ENCODE data around the gene MAMSTR. TPM values are rescaled to one million over a fixed set of nuclear protein-coding genes. Genes with fewer than 3 reads are reported as not detected.

The MAMSTR gene
- total and polyA plus RNA-seq, 9 of the 15 experiments (the other 6 are each of a cell fraction or from before 2014, with no cell fraction given): 0.08 to 1.00 (median 0.40) TPM; not detected in 1

DNA sequence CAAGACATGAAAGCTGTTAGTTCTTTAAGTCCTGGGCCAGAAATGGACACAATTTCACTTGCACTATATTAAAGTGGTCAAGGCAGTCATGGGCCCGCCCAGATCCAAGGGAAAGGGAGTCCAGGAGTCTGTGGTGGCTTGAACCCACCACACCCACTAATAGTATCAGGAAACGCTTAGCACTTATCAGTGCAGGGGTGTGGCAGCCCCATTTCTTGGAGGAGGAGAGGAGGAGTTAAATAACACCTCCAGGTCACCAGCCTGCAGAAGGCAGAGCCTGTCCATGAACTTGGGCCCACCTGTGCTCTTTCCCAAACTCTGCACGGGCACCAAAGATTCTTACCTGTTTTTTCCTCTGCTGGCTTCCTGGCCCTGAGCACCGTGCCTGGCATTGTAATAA is 41.3 kb downstream of the MAMSTR start (continued):
- TF ChIP-seq HMG20B (CRISPR knock-in tag; IDR thresholded peaks at IDR 0.05) (no peak), CXXC5 (CRISPR knock-in tag; IDR thresholded peaks at IDR 0.05) (peak; percentile 57; the same call in 1 of the 2 replicates), POLR2A (conservative IDR thresholded peaks at IDR 0.05) (no peak), CREM (IDR thresholded peaks at IDR 0.05; ENCODE audit: low read depth) (peak; percentile 36; the same call in 1 of the 2 replicates), VEZF1 (CRISPR knock-in tag; IDR thresholded peaks at IDR 0.05) (peak; percentile 49), ZNF668 (CRISPR knock-in tag; IDR thresholded peaks at IDR 0.05) (no peak), FOXJ3 (CRISPR knock-in tag; IDR thresholded peaks at IDR 0.05) (no peak), NCOA4 (IDR thresholded peaks at IDR 0.05; ENCODE audit: partially characterized antibody) (no peak), SUPT5H (IDR thresholded peaks at IDR 0.05) (no peak), PTRF (tag; IDR thresholded peaks at IDR 0.05) (no peak), THRAP3 (IDR thresholded peaks at IDR 0.05; ENCODE audit: borderline replicate concordance) (no peak), RFX7 (CRISPR knock-in tag; IDR thresholded peaks at IDR 0.05) (no peak), CCAR2 (IDR thresholded peaks at IDR 0.05; ENCODE audit: low read depth, low read length) (no peak), KLF13 (tag; IDR thresholded peaks at IDR 0.05; ENCODE audit: borderline replicate concordance, low read depth) (peak; percentile 69; the same call in 1 of the 2 replicates), ZNF347 (CRISPR knock-in tag; IDR thresholded peaks at IDR 0.05; ENCODE audit: low read depth) (no peak), CTBP1 (IDR thresholded peaks at IDR 0.05; ENCODE audit: borderline replicate concordance) (peak; percentile 81), NCOA2 (IDR thresholded peaks at IDR 0.05; ENCODE audit: partially characterized antibody in 2 of 2) (no peak), CHD2 (IDR thresholded peaks at IDR 0.05; ENCODE audit: low read depth, low read length) (no peak)
- TF ChIP-seq, protein P1, sequence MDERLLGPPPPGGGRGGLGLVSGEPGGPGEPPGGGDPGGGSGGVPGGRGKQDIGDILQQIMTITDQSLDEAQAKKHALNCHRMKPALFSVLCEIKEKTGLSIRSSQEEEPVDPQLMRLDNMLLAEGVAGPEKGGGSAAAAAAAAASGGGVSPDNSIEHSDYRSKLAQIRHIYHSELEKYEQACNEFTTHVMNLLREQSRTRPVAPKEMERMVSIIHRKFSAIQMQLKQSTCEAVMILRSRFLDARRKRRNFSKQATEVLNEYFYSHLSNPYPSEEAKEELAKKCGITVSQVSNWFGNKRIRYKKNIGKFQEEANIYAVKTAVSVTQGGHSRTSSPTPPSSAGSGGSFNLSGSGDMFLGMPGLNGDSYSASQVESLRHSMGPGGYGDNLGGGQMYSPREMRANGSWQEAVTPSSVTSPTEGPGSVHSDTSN (CRISPR knock-in tag; IDR thresholded peaks at IDR 0.05; ENCODE audit: low read depth): no peak
- TF ChIP-seq, protein P1 (tag; conservative IDR thresholded peaks at IDR 0.05; ENCODE audit: low read depth): no peak
- TF ChIP-seq, protein P2, sequence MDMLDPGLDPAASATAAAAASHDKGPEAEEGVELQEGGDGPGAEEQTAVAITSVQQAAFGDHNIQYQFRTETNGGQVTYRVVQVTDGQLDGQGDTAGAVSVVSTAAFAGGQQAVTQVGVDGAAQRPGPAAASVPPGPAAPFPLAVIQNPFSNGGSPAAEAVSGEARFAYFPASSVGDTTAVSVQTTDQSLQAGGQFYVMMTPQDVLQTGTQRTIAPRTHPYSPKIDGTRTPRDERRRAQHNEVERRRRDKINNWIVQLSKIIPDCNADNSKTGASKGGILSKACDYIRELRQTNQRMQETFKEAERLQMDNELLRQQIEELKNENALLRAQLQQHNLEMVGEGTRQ (CRISPR knock-in tag; IDR thresholded peaks at IDR 0.05): no peak
- TF ChIP-seq, protein P3, sequence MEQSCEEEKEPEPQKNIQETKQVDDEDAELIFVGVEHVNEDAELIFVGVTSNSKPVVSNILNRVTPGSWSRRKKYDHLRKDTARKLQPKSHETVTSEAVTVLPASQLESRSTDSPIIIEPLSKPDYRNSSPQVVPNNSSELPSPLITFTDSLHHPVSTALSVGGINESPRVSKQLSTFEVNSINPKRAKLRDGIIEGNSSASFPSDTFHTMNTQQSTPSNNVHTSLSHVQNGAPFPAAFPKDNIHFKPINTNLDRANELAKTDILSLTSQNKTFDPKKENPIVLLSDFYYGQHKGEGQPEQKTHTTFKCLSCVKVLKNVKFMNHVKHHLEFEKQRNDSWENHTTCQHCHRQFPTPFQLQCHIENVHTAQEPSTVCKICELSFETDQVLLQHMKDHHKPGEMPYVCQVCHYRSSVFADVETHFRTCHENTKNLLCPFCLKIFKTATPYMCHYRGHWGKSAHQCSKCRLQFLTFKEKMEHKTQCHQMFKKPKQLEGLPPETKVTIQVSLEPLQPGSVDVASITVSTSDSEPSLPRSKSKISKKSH (CRISPR knock-in tag; IDR thresholded peaks at IDR 0.05): no peak
- TF ChIP-seq, protein P4, sequence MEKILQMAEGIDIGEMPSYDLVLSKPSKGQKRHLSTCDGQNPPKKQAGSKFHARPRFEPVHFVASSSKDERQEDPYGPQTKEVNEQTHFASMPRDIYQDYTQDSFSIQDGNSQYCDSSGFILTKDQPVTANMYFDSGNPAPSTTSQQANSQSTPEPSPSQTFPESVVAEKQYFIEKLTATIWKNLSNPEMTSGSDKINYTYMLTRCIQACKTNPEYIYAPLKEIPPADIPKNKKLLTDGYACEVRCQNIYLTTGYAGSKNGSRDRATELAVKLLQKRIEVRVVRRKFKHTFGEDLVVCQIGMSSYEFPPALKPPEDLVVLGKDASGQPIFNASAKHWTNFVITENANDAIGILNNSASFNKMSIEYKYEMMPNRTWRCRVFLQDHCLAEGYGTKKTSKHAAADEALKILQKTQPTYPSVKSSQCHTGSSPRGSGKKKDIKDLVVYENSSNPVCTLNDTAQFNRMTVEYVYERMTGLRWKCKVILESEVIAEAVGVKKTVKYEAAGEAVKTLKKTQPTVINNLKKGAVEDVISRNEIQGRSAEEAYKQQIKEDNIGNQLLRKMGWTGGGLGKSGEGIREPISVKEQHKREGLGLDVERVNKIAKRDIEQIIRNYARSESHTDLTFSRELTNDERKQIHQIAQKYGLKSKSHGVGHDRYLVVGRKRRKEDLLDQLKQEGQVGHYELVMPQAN (IDR thresholded peaks at IDR 0.05; ENCODE audit: borderline replicate concordance): no peak

Measured in K562 (cell line).